HG02938 (cell line): ENCODE data around the gene NIPBL.
A peak's percentile ranks its signal among the peaks of the same experiment; 100 is the strongest.
"Not testable (repeated sequence)": the region's sequence is repeated elsewhere in the genome, so short reads cannot be mapped to it uniquely, and the experiment has no call there.

Experiments used
- ATAC-seq: cut with Tn5 transposase; IDR thresholded peaks from one replicate; pipeline ENCODE4 v1.9.1; 2021; ENCODE audit warnings: mild to moderate bottlenecking, moderate library complexity; ENCODE audit not compliant: unreplicated experiment

Gene NIPBL

DNA sequence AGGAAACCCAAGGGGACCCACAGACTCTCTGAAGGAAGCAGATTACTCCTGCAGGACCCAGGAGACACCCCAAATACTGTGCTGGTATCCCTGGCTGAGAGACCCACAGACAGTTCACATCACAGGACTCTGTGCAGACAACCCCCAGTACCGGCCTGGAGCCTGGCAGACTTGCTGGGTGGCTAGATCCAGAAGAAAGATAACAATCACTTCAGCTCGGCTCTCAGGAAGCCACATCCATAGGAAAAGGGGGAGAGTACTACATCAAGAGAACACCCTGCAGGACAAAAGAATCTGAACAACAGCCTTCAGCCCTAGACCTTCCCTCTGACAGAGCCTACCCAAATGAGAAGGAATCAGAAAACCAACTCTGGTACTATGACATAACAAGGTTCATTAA lies 206.4 kb downstream of the NIPBL start:
- not testable (repeated sequence) for ATAC-seq

DNA sequence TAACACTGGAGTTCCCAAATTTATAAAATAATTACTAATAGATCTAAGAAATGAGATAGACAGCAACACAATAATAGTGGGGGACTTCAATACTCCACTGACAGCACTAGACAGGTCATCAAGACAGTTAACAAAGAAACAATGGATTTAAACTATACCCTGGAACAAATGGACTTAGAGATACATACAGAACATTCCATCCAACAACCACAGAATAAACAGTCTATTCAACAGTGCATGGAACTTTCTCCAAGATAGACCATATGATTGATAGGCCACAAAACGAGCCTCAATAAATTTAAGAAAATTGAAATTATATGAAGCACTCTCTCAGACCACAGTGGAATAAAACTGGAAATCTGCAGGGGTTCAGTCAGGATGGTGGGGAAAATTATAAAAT lies 209.5 kb downstream of the NIPBL start:
- ATAC-seq: not testable (repeated sequence)

DNA sequence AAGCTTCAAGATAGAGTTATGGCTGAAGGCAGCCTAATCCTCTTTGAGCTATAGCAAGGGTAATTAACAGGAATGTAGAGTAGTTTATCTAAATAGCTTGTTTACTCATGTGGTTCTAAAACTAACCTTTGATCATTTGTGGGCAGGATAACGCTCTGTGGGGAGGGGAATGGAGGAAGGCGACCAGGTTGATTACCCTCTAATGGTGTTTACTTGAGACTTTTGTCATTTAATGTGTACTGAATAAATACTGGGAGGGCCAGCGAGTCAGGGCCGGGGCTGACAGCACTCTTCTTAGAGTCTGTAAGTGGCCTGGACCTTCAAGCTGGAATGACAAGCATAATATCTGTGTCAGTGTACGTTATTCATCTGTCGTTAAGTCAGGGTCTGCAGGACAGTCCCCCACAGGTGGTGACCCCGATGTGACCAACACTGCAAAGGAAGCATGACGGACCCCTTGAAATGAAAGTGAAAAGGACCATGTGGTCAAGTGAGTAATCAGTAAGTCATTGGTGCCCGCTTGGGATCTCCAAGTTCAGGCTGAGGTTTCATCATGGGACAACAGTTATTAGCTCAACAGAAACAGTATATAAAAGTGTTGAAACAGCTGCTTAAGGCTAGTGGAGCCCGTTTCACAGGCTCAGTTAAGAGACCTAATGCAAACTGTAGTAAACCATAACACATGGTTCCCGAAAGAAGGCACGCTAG lies 210.1 kb downstream of the NIPBL start:
- ATAC-seq: no peak

DNA sequence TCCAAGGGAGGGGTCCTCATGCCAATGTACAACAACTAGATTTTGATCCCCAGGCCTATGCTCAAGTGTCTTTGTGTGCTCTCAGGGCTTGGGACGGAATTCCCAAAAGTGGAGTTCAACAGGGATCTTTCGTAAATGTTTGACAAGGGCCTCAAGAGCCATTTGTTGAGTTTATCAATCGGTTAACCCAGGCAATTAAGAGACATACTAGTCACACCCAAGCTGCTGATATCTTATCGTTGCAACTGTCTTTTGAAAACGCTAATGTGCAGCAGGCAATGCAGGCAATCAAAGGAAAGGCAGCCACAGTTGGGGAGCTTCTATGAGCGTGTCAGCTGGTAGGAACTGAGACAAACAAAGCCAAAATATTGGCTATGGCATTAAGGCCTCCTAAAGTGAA lies 211.4 kb downstream of the NIPBL start:
- ATAC-seq: no peak

DNA sequence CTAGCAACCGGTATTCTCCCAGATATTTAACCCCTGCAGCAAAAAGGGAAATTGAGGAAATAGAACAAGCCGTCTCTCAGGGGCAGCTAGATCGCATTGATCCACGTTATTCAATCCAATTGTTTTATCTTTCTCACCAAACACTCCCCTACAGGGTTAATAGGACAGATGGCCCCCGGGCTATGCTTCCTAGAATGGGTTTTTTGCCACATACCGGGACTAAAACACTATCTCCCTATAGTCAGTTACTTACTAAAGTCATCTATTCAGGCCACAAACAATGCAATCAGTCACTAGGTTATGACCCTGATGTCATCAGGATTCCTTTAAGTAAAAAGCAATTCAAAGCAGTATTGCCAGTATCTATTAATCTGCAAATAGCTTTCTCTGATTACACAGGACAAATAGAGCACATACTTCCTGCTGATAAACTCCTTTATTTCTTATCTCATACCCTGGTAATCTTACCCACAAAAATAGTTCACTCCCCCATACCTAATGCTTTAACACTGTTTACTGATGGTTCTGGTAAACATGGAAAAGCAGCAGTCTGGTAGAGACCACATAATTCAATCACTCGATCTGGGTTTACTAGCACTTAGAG lies 213.7 kb downstream of the NIPBL start:
- no peak for ATAC-seq

DNA sequence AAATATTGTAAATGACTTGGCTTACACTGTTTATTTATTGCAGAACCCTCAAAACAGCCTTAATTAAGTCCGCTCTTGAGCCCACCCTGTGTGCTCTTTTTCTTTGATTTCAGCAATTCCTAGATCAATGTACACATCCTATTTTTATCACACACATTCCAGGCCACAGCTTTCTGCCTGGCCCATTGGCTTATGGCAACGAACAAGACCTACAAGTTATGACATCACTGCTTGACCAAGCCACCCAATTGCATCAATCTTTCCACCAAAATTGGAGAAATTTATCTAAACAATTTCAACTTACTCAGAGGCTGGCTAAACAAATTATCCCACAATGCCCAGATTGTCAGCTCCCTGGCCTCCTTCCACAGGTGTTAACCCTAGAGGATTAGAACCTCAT lies 214.2 kb downstream of the NIPBL start:
- ATAC-seq: no peak

DNA sequence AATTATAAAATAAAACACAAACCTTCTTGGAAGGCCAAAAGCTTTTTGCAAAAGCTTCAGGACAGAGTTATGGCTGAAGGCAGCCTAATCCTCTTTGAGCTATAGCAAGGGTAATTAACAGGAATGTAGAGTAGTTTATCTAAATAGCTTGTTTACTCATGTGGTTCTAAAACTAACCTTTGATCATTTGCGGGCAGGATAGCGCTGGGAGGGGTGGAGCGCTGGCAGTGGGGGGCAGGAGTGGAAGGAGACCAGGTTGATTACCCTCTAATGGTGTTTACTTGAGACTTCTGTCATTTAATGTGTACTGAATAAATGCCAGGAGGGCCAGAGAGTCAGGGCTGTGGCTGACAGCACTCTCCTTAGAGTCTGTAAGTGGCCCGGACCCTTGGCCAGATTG lies 217.2 kb downstream of the NIPBL start:
- not testable (repeated sequence) for ATAC-seq

DNA sequence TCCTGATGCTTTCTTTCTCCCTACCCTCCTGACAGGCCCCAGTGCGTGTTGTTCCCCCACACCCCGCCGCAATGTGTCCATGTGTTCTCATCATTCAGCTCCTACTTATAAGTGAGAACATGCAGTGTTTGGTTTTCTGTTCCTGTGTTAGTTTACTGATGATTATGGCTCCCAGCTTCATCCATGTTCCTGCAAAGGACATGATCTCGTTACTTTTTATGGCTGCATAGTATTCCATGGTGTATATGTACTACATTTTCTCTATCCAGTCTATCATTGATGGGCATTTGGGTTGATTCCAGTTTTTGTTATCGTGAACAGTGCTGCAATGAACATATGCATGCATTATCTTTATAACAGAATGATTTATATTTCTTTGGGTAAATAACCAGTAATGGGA lies 222.7 kb downstream of the NIPBL start:
- ATAC-seq: not testable (repeated sequence)

DNA sequence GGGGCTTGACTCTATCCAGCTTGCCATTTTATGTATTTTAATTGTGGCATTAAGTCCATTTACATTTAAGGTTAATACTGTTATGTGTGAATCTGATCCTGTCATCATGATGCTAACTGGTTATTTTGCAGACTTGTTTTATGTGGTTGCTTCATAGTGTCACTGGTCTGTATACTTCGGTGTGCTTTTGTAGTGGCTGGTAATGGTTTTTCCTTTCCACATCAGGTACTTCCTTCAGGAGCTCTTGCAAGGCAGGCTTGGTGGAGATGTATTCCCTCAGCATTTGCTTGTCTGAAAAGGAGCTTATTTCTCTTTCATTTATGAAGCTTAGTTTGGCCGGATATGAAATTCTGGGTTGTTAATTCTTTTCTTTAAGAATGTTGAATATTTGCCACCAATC lies 226.7 kb downstream of the NIPBL start:
- ATAC-seq: no peak

DNA sequence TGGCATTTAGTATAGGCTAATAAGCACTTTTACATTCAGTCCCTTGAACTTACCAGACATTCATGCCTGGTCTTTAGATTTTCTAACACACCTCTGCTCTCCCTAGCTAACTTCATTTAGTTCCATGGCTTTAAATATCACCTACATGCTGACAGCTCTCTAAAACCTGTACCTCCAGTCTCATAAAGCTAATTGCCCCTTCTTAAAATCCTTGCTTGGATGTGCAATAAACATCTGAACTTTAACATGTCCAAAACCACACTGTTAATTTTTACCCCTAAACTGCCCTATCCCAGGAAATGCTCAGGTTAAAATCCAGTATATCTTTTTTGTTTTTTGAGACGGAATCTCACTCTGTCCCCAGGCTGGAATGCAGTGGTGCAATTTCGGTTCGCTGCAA lies 232.8 kb downstream of the NIPBL start:
- ATAC-seq: no peak

DNA sequence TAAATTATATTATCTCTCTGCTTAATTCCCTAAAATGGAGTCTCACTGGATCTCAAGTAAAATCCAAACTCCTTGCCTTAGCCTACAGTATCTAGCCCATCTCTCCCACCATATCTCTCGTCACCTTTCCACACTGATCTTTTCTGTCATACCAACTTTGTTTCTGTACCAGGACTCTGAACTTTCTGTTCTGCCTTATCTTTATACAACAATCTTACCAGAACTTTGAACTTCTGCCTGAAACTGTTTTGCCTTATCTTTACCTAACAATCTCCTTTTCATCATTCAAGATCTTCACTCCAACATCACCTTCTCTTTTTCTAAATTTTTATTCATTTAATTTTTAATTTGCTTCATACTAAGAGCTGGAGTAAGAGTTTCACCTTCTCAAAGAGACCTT lies 233.6 kb downstream of the NIPBL start:
- ATAC-seq: no peak

DNA sequence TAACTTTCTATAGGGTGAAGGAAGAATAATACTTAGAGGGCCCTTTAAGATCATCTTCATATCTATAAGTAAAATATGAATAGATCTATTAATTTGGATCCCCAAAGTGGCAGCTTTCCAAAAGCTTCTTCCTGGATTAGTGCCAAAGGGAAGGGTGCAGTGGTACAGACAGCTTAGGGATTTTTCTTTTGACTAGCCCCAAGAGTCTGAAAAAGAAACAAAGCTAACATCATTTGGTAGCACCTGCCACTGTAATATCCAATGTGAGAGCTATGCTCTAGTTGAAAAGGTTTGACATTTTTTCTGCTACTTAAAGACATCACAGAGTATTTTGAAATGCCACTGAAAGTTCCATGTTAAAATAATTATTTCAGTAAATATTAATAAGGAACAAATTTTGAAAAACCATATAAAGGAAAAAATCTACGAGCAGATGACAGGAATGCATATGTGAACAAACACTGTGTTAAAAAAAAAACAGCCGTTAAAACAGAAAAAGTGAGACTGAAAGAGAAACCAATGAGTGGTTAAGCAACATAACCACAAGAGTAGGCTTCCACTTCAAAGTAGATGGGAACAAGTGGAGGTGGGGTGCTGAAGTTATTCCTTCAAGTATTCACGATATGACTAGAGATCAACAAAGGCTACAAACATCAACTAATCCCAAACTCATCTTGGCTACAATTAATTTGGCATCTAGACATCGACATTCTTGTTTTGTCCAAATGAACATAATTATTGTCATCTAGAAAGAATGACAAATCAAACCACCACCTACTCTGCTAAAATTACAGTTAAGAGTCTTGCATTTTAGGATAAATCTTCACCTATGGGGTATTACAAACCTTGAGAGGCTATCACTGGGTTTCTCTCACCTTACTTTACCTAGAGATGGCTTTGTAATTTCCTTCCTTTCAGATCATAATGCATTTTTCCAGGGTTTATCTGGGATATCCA lies 235.1 kb downstream of the NIPBL start:
- ATAC-seq: peak; percentile 85

DNA sequence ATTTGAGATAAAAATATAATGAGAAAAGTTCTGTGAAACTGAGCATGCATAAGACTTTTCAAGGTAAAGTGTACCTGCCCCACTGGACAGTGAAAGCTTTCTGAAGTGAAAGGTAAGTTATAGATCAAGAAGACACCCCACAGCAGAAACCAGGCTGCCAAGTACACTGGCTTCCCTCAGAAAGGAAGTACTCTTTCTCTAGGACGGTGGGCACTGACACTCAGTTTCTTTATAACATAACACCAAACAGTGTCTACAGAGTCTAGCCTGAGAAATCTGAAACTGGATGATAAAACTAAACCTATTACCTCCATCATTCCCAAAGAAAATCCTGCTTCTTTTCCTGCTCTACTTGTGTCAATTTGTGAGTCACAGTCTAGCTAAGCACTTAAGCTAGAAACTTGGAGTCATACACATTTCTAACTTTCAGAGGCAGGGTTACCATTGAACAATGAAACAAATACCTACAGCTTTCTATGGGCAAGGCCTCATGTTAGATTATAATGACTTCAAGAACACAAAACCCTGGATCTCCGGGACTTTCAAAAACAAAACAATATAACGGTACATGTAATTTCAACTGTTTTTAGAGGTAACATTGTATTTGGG lies 235.9 kb downstream of the NIPBL start:
- no peak for ATAC-seq
